ENCODE data around the gene ARL4A.

GRCh38 chr7:12653110-12653509 lies 34.3 kb upstream of the ARL4A start:
- TF ChIP-seq, protein P1, sequence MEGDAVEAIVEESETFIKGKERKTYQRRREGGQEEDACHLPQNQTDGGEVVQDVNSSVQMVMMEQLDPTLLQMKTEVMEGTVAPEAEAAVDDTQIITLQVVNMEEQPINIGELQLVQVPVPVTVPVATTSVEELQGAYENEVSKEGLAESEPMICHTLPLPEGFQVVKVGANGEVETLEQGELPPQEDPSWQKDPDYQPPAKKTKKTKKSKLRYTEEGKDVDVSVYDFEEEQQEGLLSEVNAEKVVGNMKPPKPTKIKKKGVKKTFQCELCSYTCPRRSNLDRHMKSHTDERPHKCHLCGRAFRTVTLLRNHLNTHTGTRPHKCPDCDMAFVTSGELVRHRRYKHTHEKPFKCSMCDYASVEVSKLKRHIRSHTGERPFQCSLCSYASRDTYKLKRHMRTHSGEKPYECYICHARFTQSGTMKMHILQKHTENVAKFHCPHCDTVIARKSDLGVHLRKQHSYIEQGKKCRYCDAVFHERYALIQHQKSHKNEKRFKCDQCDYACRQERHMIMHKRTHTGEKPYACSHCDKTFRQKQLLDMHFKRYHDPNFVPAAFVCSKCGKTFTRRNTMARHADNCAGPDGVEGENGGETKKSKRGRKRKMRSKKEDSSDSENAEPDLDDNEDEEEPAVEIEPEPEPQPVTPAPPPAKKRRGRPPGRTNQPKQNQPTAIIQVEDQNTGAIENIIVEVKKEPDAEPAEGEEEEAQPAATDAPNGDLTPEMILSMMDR (IDR thresholded peaks at IDR 0.05) = no peak
- no peak for TF ChIP-seq POLR2AphosphoS5 (IDR thresholded peaks at IDR 0.05; ENCODE audit: insufficient read depth in 1 of 2, low read depth in 1 of 2)

Measured in vagina (tissue), 2 donors.